GM12864 (cell line): ENCODE results near the gene SLC22A23.

ENCODE experiments used
- DNase-seq: peaks from one replicate; pipeline ENCODE4 v3.0.0-alpha.2; 2011; ENCODE audit warnings: low read depth
- H3K4me3 ChIP-seq: 2 replicates; pipeline ENCODE4 v1.5.1; 2011; ENCODE audit warnings: mild to moderate bottlenecking, low read depth, low read length, control low read depth
- CTCF ChIP-seq: IDR thresholded peaks from 2 replicates; pipeline ENCODE4 v1.5.1; 2011; ENCODE audit warnings: low read depth, mild to moderate bottlenecking, moderate library complexity, low read length, control low read depth, inconsistent platforms; ENCODE audit errors: missing control alignments

The SLC22A23 gene

DNA sequence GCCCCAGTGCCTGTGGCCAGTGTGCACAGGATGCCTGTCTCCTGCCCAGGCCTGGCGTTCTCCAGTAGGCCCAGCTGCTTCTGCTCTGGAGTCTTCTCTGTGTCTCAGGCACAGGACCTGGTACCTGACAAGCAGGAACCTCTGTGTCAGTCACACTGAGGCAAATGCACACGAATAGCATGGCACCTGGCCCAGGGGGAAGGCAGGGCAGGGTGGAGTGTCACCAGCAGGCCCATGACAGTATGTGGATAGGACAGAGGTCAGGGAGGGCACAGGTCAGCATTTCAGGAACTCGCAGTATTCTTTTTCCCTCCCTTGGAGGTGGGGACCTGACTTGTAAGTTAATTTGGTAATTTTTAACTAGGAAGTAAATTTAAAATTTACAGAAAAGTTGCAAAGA is 192.5 kb downstream of the SLC22A23 start:
- no peak for DNase-seq
- TF ChIP-seq CTCF, result no peak
- H3K4me3 ChIP-seq, result no peak overlapping the region

GRCh38 chr6:3263096-3263495 is 193.8 kb downstream of the SLC22A23 start:
- no peak overlapping the region for H3K4me3 ChIP-seq
- no peak for DNase-seq
- no peak for TF ChIP-seq CTCF

DNA sequence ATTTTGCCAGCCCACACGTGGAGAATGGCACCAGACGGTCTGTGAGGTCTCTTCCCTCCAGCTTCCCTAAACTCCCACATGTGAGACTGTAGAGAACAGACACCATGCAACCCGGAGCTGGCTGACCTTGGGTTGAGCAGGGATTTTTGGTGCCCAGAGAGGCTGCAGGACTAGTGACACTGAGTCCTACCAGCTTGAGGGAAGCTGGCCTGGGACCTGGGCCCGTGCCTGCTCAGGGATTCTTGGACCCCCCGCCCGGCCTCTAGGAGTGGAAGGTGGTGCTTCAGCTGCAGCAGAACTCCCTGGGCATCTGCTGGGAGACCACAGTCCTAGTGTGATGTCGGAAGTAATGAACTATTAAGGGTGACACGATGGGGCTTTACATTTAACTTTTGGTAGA is 194.9 kb downstream of the SLC22A23 start:
- no peak overlapping the region for H3K4me3 ChIP-seq
- TF ChIP-seq CTCF, result no peak
- no peak for DNase-seq

DNA sequence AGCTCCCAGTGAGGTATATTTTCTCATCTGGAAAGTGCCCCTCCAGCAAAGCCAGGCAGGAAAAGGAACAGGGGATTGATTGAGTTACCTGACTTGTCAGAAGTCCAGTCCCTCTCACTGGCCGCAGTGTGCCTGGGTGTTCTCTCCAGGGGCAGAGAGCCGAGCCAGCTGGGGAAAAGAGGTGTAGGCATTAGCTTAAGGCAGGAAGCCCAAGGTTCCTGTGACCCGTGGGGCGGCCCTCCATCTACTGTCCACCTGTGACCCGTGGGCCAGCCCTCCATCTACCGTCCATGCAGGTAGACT is 195.4 kb downstream of the SLC22A23 start:
- no peak for DNase-seq
- no peak overlapping the region for H3K4me3 ChIP-seq

GRCh38 chr6:3260772-3261517 is 195.9 kb downstream of the SLC22A23 start:
- no peak for TF ChIP-seq CTCF
- peak overlapping the region; percentile 20 for H3K4me3 ChIP-seq
- DNase-seq, result no peak

More for the DNA sequence above, 195.4 kb downstream of the SLC22A23 start:
- TF ChIP-seq CTCF, result no peak

DNA sequence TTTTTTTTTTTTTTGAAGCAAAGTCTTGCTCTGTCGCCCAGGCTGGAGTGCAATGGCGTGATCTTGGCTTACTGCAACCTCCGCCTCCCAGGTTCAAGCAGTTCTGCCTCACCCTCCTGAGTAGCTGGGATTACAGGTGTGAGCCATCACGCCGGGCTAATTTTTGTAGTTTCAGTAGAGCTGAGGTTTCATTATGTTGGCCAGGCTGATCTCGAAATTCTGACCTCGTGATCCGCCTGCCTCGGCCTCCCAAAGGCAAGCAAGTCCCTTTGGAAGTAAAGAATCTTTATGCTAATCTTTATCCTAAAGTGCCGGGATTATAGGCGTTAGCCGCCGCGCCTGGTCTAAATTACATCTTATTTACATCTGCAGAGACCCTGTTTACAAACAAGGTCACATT is 196.6 kb downstream of the SLC22A23 start:
- TF ChIP-seq CTCF, result no peak
- peak overlapping the region; percentile 20; the same call in 1 of the 2 replicates for H3K4me3 ChIP-seq
- DNase-seq, result no peak

DNA sequence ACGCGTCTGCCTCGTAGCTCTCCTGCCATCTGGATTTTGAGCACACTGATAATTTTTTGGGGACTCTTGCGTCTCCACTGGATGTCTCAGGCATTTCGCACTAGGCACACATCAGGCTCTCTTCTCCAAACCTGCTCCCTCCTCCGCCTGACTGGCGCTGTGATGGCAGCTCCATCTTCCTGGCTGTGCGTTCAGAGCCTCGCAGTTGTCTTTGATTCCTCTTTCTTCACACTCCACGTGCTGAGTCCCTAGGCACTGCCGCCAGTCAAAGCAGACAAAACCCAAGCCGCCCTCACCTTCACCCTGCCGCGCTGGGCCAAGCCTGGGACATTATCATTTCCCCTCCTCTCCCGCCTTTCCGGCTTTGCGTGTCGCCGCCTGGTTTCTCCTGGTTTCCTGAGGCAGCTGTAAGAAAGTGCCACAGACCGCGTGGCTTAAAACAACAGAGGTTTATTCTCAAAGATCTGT is 197.3 kb downstream of the SLC22A23 start:
- TF ChIP-seq CTCF, result peak; percentile 25
- peak overlapping the region; percentile 63 for H3K4me3 ChIP-seq
- no peak for DNase-seq
